Skeletal muscle cell (primary cell): Measurements from ENCODE around the gene COQ6.
"Not testable (repeated sequence)": the region's sequence is repeated elsewhere in the genome, so short reads cannot be mapped to it uniquely, and the experiment has no call there.

Experiments
- DNase-seq: peaks from one replicate; pipeline ENCODE4 v3.0.0-alpha.2; 2010; ENCODE audit warnings: low read depth
- H3K4me3 ChIP-seq: 2 replicates; pipeline ENCODE4 v1.5.1; 2011; ENCODE audit warnings: low read depth, mild to moderate bottlenecking, control low read depth, low read length, moderate library complexity

The COQ6 gene

DNA sequence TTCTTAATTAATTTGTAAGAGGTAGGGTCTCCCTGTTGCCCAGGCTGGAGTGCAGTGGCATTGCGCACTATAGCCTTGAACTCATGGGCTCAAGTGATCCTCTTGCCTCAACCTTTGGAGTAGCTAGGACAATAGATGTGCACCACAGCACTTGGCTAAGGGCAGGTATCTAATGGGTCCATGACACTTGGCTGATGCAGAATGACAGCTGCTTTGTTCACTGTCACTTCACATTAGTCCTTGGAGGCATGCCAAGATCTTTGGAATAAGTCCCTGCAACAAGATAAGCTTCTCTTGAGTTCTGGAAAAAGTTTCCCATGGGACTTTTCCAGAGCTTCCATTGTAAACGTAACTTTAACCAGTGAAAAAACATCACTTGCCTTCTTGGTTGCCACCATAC lies 23.4 kb downstream of the COQ6 start:
- no peak overlapping the region for H3K4me3 ChIP-seq
- DNase-seq, result no peak

GRCh38 chr14:73976125-73976524 lies 26.0 kb downstream of the COQ6 start:
- H3K4me3 ChIP-seq, result no peak overlapping the region
- no peak for DNase-seq

DNA sequence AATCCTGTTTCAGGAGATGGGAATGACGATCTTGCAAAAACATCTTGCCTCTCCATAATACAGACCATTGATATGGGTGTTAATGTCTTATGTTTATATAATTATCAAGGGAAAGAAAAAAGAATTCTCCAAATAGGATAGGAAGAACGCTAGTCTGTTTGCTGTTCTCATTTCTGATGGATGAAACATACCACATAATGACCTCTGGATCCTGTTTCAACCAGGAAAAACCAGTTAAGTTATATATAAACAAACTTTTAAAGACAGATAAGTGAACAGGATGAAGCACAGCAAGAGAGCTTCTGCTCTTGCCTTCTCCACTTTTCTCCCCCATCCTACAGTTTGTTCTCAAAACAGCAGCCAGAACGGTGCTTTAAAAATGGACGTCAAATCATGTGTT lies 27.8 kb downstream of the COQ6 start:
- peak; percentile 1 for DNase-seq
- H3K4me3 ChIP-seq, result no peak overlapping the region

DNA sequence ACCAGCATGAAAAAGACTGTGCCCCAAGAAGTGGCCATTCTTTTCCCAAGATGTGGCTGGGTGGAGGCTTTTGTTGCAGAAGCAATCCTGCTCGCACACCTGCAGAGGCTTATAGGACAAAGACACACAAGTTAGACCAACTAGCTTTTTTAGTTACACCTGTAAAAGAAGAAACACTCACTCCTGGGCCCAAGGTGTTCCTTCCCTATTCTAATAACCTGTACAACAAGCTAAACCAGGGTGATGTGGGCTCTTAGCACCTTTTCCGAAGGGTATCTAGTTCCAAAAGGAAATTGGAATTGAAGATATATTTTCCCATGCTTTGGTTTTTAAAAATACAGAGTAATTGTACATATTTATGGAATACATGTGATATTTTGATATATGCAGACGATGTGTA lies 38.0 kb downstream of the COQ6 start:
- no peak for DNase-seq
- H3K4me3 ChIP-seq, result no peak overlapping the region

DNA sequence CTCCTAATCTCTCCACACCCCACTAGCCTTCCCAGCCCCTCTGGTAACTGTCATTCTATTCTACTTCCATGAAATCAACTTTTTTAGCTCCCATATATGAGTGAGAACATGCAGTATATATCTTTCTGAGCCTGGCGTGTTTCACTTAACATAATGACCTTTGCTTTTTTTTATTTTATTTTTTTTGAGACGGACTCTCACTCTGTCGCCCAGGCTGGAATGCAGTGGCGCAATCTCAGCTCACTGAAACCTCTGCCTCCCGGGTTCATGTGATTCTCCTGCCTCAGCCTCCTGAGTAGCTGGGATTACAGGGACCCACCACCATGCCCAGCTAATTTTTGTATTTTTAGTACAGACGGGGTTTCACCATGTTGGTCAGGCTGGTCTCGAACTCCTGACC lies 38.6 kb downstream of the COQ6 start:
- H3K4me3 ChIP-seq, DNase-seq: not testable (repeated sequence)

DNA sequence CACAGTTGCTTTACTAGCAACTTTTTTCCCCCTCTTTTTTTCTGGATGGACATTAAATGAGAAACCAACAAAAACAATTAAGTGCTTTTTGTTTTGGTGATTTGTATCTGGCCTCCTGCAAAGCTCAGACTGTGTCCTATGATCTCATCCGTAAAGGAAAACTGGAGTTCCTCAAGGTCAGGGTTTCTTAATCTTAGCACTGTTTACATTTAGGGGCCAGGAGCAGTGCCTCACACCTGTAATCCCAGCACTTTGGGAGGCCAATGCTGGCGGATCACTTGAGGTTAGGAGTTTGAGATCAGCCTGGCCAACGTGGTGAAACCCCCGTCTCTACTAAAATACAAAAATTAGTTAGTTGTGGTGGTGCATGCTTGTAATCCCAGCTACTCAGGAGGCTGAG lies 41.0 kb downstream of the COQ6 start:
- no peak overlapping the region for H3K4me3 ChIP-seq
- DNase-seq, result no peak

GRCh38 chr14:73994926-73995325 lies 44.8 kb downstream of the COQ6 start:
- DNase-seq, H3K4me3 ChIP-seq: not testable (repeated sequence)

- no peak overlapping the region for H3K4me3 ChIP-seq
- no peak for DNase-seq
Observed at GRCh38 chr14:73995977-73996378, 45.9 kb downstream of the COQ6 start.

DNA sequence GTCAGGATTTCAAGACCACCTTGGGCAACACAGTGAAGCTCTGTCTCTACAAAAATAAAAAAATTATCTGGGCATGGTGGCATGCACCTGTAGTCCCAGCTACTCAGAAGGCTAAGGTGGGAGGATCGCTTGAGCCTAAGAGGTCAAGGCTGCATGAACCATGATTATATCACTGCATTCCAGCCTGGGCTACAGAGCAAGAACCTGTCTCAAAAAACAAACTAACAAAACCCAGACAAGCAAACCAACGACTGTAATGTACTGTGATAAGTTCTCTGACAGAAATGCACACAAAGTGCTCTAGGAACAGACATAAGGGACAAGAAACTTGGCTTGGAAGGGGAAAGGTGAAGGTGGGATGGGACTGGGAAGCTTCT lies 46.6 kb downstream of the COQ6 start:
- no peak overlapping the region for H3K4me3 ChIP-seq
- no peak for DNase-seq

DNA sequence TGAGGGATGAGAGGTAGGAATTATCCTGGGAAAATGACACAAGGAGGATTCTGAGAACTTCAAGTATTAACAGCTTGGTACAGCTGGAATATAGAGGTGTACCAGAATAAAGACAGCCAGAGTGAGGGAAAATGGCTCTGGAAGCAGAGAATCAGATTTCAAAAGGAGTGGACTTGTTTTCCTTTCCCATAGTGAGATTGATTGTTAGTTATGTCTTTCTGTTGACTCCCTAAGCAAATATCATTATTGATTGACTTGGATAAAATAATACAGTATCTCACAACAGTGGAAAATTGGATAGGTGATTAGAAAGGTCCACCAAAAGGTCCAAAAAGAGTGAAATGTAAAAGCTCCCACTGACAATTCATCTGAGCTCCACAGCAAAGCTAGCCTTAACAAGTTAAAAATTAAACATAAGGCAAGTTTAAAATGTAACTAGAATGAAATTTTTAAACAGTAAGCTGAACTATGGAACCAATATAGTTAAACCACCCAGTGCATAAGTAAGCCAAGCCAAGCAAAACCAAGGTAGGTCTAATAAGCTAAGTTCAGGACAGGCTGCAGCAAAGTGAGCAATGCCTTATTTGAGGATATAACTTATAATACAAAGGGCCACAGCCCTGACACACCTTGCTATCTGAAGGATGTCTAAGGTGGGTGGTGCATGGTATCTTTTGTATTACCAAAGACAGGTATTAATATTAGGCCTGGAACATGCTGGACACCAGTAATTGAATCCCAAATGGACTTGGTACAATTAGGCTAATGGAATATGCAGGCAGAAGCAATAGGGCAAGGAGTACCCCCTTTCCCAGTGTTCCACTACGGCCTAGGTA lies 47.2 kb downstream of the COQ6 start:
- H3K4me3 ChIP-seq, result no peak overlapping the region
- DNase-seq, result no peak

GRCh38 chr14:73997944-73998447 lies 47.9 kb downstream of the COQ6 start:
- H3K4me3 ChIP-seq, result no peak overlapping the region
- DNase-seq, result no peak

GRCh38 chr14:73998726-73999125 lies 48.6 kb downstream of the COQ6 start:
- no peak for DNase-seq
- H3K4me3 ChIP-seq, result no peak overlapping the region

DNA sequence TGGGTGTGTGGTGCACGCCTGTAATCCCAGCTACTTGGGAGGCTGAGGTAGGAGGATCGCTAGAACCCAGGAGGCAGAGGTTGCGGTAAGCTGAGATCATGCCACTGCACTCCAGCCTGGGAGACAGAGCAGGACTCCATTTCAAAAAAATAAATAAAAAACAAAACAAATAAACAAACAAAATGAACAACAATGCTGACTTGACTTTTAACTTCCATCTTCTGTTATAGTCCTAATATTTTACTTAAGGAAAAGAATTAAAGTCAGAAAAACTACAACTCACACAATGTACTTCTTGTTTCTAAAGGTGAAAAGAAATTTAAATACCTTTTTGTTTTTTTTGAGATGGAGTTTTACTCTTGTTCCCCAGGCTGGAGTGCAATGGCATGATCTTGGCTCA lies 55.6 kb downstream of the COQ6 start:
- not testable (repeated sequence) for DNase-seq

GRCh38 chr14:74008843-74009499 lies 58.9 kb downstream of the COQ6 start:
- DNase-seq, result no peak
- H3K4me3 ChIP-seq, result no peak overlapping the region

More for the DNA sequence above, 55.6 kb downstream of the COQ6 start:
- H3K4me3 ChIP-seq, result not testable (repeated sequence)
